ENCODE data around the gene IL17B. TPM values are rescaled to one million over a fixed set of nuclear protein-coding genes. Genes with fewer than 3 reads are reported as not detected.

The IL17B gene
- total RNA-seq, 1 donor from 2014 or later, result not detected

DNA sequence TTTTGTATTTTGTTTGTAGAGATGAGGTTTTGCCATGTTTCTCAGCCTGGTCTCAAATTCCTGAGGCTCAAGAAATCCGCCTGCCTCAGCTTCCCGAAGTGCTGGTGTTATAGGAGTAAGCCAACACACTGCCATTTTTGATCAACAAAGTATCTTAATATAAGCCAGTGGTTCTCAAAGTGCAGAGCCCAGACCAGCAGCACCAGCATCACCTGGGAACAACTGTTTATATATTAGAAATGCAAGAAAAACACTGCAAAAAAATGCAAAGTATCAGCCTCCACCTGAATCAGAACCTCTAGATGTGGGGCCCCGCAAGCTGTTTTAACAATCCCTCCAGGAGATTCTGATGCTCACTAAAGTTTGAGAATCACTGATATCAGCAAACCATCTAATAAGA is 6.2 kb downstream of the IL17B start:
- no peaks in the 10 kb centered on the region for H3K36me3 ChIP-seq
- H3K4me1 ChIP-seq, result peaks cover 22% of the 10 kb centered on the region
- intact Hi-C loops (cut with micrococcal nuclease), result no loop called here
- no peaks in the 10 kb centered on the region for H3K27me3 ChIP-seq (ENCODE audit: low read depth)
- TF ChIP-seq, protein P1, sequence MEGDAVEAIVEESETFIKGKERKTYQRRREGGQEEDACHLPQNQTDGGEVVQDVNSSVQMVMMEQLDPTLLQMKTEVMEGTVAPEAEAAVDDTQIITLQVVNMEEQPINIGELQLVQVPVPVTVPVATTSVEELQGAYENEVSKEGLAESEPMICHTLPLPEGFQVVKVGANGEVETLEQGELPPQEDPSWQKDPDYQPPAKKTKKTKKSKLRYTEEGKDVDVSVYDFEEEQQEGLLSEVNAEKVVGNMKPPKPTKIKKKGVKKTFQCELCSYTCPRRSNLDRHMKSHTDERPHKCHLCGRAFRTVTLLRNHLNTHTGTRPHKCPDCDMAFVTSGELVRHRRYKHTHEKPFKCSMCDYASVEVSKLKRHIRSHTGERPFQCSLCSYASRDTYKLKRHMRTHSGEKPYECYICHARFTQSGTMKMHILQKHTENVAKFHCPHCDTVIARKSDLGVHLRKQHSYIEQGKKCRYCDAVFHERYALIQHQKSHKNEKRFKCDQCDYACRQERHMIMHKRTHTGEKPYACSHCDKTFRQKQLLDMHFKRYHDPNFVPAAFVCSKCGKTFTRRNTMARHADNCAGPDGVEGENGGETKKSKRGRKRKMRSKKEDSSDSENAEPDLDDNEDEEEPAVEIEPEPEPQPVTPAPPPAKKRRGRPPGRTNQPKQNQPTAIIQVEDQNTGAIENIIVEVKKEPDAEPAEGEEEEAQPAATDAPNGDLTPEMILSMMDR (IDR thresholded peaks at IDR 0.05; ENCODE audit: borderline replicate concordance), result no peak
- no peak for DNase-seq
- H3K27ac ChIP-seq (replicated peaks), result no peak overlapping the region
- H3K4me3 ChIP-seq, result no peak overlapping the region
- no peaks in the 10 kb centered on the region for H3K9me3 ChIP-seq (replicated peaks)

DNA sequence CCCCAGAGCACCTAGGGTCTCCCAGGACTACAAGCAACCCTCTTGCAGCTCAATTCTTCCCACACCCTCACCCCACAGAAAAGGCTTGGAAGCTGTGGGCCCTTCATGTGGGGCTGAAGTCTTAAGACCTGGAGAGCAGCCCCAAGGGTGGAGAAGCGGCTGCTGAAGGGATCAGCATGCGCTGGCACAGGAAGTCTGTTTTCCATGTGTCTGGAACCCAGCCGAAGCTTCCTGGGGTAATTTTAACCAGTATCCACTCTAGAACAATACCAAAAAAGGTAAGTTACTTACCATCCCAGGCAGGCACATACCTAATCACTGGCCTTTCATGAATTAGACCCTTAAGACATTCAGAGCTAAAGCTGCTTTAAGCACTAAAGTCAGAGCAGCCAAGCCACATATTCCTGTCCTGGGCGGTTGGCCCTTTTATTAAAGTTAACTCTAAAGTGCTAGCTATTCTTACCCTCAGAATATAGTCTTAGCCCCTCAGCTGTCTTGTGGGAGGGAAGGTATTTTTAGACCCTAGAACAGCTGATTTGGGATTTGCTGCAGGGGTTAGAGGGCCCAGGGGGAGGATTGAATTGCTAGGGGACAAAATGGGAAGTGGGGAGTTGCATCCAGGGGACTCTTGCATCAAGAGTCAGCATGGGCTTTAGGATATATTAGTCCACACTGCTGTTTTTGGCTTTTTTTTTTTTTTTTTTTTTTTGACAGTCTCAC is 6.9 kb downstream of the IL17B start:
- intact Hi-C loops (cut with micrococcal nuclease), result no loop called here
- H3K27me3 ChIP-seq (ENCODE audit: low read depth), result no peaks in the 10 kb centered on the region
- H3K27ac ChIP-seq (replicated peaks), result no peak overlapping the region
- H3K9me3 ChIP-seq (replicated peaks), result no peaks in the 10 kb centered on the region
- no peak overlapping the region for H3K4me3 ChIP-seq
- H3K36me3 ChIP-seq, result no peaks in the 10 kb centered on the region
- no peak for DNase-seq
- peaks cover 26% of the 10 kb centered on the region for H3K4me1 ChIP-seq
- TF ChIP-seq, protein P1 (IDR thresholded peaks at IDR 0.05; ENCODE audit: borderline replicate concordance), result no peak

DNA sequence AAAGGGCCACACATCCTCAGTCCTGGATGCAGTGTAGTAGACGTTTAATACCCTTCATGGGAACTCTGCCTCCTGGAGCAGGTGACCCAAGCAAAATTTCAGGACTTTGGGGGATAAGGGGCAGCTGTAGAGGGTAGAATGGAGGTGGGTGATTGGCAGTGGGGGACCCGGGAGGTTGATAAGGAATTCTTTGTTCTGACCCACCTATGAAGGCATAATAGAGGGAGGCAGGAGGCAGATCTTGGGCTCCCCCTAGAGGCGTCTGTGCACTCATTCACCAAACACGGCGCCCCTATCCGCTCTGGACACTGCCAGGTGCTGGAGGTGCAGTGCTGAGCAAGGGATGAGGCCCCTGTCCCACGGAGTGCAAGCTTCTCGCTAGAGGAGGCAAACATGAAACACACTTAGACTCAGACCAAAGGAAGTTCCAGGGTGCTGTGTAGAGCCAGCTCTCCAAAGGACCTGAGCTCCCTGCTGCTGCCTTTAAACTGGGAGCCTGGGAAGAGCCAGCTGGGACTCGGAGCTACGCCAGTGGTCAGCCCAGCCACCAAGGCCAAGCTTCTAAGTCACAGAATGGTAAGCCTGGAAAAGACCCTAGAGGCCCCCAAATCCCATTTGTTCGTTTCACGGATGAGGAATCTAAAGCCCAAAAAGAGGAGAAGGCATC is 7.7 kb downstream of the IL17B start:
- DNase-seq, result peak; percentile 56
- H3K4me1 ChIP-seq, result peaks cover 26% of the 10 kb centered on the region
- H3K4me3 ChIP-seq, result no peak overlapping the region
- H3K36me3 ChIP-seq, result no peaks in the 10 kb centered on the region
- H3K9me3 ChIP-seq (replicated peaks), result no peaks in the 10 kb centered on the region
- H3K27me3 ChIP-seq (ENCODE audit: low read depth), result no peaks in the 10 kb centered on the region
- intact Hi-C loops (cut with micrococcal nuclease), result no loop called here
- H3K27ac ChIP-seq (replicated peaks), result no peak overlapping the region
- TF ChIP-seq, protein P1 (IDR thresholded peaks at IDR 0.05; ENCODE audit: borderline replicate concordance), result peak; percentile 87

DNA sequence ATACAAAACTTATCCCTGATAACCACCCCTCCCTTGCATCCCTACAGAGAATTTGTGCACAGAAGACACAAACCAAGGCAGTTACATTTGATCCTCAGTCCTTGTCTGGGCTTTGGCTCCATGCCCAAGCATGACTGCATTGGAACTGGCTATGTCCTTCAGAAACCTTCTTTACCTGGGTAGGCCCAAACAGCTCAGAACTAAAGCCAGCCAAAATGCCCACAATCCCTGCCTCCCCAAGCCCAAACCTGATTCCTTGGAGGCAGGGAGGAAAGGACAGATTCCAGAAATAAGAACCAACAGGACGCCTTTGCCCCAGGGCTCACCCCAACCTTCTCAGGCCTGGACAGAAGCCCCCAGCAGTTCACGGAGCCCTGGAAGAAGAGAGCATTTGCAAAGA is 8.2 kb downstream of the IL17B start:
- Histone ChIP-seq H3K4me1 (peaks cover 26% of the 10 kb centered on the region), H3K9me3 (replicated peaks) (no peaks in the 10 kb centered on the region), H3K36me3 (no peaks in the 10 kb centered on the region), H3K4me3 (no peak overlapping the region), H3K27me3 (ENCODE audit: low read depth) (no peaks in the 10 kb centered on the region), H3K27ac (replicated peaks) (no peak overlapping the region)
- intact Hi-C loops (cut with micrococcal nuclease), result no loop called here
- TF ChIP-seq, protein P1 (IDR thresholded peaks at IDR 0.05; ENCODE audit: borderline replicate concordance), result no peak
- no peak for DNase-seq

DNA sequence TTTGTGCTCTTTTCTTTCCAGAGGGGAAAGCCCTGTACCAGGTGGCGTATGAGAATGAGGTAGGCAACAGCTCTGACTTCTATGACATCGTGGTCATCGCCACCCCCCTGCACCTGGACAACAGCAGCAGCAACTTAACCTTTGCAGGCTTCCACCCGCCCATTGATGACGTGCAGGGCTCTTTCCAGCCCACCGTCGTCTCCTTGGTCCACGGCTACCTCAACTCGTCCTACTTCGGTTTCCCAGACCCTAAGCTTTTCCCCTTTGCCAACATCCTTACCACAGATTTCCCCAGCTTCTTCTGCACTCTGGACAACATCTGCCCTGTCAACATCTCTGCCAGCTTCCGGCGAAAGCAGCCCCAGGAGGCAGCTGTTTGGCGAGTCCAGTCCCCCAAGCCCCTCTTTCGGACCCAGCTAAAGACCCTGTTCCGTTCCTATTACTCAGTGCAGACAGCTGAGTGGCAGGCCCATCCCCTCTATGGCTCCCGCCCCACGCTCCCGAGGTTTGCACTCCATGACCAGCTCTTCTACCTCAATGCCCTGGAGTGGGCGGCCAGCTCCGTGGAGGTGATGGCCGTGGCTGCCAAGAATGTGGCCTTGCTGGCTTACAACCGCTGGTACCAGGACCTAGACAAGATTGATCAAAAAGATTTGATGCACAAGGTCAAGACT is 11.0 kb downstream of the IL17B start:
- Histone ChIP-seq H3K4me1 (peaks cover 26% of the 10 kb centered on the region), H3K9me3 (replicated peaks) (no peaks in the 10 kb centered on the region), H3K4me3 (no peak overlapping the region), H3K27ac (replicated peaks) (no peak overlapping the region), H3K36me3 (no peaks in the 10 kb centered on the region), H3K27me3 (ENCODE audit: low read depth) (no peaks in the 10 kb centered on the region)
- DNase-seq, result no peak
- intact Hi-C loops (cut with micrococcal nuclease), result no loop called here
- TF ChIP-seq, protein P1 (IDR thresholded peaks at IDR 0.05; ENCODE audit: borderline replicate concordance), result no peak

All from left ventricle myocardium inferior (tissue), 1 donor.